GM18508 (cell line): Measurements from ENCODE around the gene ZNF212.
A peak's percentile ranks its signal among the peaks of the same experiment; 100 is the strongest.

Source experiments
- ATAC-seq: cut with Tn5 transposase; IDR thresholded peaks from one replicate; pipeline ENCODE4 v1.9.1; 2021; ENCODE audit warnings: moderate number of reproducible peaks; ENCODE audit not compliant: insufficient read depth, unreplicated experiment

ZNF212 gene

DNA sequence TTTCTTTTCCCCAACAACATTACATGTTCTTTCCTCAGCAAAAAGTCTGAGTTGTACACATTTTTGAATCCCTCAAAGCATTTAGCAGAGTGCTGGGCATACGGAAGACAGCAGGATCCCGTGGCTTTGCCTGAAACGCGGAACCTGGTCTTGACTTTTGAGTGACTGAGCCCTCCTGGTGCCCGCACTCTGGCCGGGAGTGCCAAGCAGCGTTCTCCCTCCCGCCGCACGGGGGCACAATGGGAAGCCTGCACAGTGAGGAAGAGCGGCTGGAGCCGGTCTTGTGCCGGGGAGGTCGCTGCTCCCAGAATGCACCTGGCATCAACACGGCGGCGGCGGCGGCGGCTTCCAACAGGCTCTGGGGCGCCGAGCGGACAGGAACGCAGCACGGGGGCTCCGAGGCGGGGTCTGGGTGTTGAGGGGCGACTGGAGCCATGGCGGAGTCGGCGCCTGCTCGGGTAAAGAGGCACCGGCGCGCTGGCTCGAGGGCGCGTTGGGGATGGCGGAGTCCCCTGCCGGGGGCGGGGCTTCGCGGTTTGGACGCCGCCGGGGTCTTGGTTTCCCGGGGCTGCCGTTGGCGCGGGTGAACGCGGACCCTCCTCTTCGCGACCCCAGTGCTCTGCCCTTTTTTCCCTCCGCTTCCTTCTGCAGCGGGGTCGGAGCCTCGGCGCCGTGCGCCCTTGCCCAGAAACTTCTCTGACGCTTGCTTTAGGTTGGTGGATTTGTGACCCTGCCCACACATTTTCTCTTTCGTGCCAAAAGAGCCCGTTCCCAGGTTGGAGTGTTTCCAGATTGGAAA is at the start of gene ZNF212:
Gene ZNF212 (plus strand): TSS at position 307 of the 799 bp plus-strand sequence. CDS start 128 bp downstream, at position 435.
- ATAC-seq = peak; percentile 99

DNA sequence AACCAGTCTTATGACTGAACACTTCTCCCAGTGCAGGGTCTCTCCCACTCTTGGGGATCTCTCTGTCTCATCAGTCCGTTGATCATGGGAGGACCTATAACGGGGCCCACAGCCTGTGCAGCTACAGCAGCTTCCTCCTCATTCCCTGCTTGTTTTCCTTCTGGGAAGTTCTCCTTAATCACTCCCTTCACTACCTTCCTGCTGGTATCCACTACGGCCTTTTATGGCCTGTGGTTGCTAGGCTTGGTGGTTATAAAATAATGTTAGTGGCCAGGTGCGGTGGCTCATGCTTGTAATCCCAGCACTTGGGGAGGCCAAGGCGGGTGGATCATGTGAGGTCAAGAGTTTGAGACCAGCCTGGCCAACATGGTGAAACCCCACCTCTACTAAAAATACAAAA is 47.6 kb upstream of the ZNF212 start:
- no peak for ATAC-seq

DNA sequence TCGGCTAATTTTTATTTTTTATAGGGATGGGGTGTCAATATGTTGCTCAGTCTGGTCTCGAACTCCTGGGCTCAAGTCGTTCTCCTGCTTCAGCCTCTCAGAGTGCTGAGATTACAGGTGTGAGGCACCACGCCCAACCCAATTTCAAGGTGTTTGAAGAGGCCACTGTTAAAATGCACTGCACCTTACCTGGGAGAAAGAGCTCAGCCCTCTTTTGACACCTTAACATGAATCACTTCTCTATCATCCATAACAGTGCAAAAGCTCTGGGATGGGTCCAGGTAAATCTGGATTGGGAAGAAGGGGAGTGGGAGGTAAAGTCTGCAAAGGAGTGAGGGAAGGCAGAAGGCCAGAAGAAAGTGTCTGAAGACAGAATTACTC is 44.7 kb upstream of the ZNF212 start:
- ATAC-seq = no peak

DNA sequence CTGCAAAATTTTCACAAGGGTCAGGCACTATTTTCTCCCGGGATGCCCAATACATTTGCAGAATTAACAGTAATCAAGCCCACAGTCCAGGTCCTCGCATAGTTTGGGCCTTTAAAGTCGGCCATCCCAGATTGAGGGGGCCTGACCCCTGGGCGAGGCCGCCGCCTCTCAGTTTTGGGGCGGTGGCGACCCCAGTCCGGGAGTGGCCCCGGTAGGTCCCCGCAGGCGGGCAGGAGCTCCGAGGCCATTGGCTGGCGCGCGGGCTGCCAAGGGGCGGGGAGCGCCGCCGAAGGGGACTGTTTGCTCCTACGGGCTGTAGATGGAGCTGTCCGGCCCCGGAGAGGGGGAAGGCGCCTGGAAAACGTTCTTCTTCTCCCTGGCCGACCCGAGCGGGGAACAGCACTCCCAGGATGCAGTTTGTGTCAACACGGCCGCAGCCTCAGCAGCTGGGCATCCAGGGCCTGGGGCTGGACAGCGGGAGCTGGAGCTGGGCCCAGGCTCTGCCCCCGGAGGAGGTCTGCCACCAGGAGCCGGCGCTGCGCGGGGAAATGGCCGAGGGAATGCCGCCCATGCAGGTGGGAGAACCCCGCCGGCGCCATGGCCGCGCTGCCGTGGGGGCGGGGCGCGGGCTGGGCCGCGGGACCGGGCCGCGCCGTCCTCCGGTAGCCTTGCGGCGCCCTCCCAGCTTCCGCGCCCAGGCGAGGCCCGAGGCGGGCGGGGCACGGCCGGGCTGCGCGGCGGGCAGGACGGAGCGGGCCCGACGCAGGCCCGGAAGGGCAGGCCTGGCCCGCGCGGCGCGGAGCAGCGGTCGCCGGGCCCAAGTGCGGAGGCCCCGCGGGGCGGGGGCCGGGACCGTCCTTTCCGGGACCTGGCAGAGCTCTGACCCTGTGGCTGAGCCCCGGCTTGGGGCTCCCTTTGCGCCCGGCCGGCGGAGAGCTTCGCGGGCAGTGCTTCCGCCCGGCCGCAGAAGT is 44.0 kb upstream of the ZNF212 start, which contains the start of gene ZNF282:
Gene ZNF282 (plus strand): TSS at position 367 of the 971 bp plus-strand sequence. CDS start 44 bp downstream, at position 411.
- ATAC-seq = peak; percentile 64

DNA sequence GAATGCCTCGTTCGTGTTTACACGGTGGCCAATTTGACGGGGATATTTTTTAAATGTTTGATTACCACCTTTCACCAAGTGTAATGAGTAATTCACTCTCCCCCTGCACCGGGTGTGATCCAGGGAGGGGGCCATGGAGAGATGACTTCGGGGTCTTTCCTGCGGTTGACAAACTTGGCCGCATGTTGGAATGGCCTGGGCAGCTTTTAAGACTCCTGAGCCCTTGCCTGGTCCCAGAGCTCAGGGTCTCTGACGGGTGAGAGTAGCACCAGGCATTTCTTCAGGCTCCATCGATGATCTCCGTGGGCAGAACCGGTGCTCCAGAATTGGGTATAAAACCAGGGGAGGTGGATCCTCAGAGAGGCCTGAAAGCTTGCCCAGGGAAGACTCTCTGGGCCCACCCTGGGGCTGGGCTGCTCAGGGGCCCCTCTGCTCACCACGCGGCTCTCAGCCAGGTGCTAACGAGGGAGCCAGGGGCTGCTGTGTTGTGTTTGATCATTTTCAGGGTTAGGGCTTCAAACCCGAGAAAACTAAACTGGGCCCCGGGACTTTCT is 43.2 kb upstream of the ZNF212 start:
- ATAC-seq = no peak

DNA sequence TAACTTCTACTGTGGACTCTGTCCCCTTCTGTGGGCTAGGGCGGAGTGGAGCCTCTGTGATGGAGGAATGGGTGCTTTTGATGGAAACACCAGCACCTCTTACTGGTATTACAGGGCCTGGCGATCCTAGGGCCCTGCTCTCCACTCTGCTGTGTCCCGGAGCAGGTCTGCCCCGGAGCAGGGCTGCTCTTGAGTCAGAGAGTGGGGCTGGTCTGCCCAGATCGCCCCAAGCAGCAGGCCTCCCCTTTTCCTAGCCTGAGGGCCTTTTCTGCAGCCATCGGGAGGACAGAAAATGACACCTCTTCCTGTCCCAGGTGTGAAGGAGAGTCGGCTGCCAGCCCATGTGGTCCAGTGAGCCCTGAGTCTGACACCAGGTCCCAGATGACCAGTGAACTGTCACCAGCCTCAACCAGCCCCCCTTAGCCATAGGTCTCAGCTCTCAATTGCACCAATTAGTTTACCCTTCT is 42.7 kb upstream of the ZNF212 start:
- no peak for ATAC-seq

DNA sequence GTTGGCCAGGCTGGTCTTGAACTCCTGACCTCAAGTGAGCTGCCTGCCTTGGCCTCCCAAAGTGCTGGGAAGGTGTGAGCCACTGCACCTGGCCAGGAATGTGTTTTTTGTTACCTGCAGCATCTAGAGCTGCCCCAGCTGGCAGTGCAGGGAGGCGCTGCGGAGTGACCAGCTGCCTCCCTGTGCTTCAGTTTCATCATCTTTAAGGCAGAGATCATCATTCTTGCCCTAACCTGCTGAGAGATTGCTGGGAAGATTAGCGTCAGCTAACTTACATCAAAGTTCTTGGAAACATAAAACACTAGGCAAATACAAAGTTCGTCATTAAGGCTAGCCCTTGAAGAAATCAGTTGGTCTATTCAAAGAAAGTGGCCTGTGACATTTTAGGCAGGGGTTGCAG is 41.8 kb upstream of the ZNF212 start:
- no peak for ATAC-seq

DNA sequence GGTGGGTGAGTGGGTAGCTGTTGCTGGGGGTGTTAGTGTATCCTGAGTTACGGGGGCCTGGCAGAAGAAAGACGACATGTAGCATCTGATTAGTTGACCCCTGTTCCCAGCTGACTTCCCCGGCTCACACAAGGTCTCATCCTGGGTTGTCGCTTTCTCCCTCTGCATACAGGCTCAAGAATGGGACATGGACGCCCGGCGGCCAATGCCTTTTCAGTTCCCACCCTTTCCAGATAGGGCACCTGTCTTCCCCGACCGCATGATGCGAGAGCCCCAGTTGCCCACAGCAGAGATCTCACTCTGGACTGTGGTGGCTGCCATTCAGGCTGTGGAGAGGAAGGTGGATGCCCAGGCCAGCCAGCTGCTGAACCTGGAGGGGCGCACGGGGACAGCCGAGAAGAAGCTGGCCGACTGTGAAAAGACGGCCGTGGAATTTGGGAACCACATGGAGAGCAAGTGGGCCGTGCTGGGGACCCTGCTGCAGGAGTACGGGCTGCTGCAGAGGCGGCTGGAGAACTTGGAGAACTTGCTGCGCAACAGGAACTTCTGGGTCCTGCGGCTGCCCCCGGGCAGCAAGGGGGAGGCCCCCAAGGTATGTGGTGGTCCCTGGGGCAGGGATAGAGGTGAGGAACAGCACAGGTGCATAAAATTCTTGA is 41.2 kb upstream of the ZNF212 start:
- ATAC-seq = no peak

DNA sequence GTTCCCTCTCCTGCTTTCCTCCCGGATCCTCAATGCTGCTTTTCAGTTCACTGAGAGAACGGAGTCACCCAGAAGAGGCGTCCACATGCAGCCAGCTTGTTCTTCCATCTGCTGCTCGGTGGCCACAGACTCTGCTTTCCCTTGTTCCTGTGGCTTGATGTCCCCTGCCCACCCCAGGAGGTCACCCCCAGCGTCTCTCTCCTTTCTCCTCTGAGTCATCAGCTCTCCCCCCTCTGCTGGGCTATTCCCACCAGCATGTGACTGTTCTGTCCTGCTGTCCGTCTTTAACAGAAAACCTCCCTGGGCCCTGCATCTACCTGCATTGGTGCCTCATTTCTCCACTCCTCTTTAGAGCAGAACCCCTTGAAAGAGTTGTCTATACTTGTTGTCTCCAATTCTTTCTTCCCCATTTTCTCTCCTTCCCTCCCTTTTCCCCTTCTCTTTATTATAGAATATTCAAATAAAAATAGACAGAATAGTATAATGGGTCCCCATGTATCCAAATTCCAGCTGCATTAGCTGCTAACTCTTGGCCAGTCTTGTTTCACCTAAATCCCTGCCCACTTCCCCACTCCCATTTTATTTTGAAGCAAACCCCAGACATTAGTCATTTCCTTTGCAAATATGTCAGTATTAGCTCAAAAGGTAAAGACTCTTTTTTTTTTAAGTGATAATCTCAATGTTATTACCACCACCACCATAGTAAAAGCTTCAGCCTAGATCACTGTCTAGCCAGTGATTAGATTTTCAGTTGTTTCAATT is 40.0 kb upstream of the ZNF212 start:
- ATAC-seq = no peak

DNA sequence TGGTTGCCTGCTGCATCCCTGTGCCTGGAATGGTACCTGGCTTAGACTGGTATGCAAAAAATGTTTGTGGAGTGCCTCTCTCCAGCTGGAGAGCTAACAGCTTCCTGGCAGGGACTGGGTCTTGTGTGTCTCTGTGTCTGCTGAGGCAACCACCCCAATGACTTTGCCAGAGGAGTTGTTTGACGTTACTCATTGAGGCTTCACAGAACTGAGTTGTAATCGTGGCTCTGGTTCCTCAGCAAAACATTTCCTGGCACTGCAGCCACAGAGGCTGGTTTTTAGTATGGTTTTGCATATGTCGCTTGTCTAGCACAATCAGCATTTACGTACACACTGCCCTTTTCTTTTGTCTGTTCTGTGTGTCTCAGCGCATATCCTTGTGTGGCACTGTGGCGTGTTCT is 36.6 kb upstream of the ZNF212 start:
- no peak for ATAC-seq

DNA sequence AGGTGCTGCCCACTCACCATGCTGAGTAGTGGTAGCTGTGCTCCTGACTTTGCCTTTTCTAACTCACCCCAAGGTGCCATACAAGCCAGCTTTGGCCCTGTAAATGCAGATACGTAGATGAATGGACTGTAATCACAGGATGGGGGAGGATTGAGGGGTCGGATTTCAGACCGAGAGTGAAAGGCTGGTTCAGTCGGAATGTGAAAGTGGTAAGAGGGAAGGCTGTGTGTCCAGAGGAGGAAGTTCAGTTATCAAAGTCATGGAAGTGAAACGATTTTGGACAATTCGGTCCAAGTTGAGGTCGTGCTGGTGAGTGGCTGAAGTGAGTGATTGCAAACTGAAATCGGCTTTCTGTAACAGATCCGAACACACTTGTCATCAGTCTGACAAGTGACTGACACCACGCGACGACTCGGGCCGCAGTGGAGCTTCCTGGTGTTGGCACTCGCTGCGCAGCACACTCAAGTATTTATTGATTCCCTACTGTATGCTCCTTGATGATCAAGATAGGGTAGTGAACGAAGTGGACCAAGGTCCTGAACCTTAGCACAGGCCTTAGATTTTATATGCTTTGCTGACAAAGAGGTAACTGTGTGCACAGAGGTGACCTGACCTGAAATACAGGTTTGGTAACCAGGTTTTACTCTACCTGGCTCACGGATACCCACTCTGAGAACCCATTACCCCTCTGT is 33.6 kb upstream of the ZNF212 start:
- no peak for ATAC-seq

DNA sequence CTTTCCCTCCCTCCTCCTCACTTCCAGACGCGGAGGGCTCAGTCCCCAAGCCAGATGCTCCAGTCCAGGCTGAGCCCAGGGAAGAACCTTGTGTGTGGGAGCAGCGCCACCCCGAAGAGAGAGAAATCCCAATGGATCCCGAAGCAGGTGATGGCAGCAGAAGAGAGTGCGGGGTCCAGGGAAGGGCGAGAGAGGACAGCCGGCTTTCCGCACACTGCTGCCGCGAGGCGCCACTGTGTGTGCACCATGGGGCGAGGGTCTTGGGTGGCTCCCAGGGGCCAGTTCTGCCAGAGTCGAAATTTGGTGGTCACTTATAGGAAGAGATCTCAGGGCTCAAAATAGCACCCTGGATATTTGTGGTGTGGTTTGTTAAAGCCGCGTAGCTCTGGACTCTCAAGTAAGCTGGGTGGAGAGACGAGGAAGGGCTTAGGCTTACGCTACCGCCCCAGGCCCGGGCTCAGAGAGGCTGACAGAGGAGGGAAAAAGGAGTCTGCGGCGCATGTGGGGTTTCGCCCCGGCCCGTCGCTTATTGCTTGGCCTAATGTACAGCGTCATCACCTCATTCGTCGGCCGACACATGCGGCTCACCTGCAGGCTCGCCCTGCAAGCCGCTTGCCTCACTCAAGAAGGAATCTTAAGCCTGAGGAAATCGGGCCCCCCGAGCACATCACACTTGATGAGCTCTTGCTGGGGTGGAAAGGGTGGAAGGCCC is 32.0 kb upstream of the ZNF212 start:
- no peak for ATAC-seq

DNA sequence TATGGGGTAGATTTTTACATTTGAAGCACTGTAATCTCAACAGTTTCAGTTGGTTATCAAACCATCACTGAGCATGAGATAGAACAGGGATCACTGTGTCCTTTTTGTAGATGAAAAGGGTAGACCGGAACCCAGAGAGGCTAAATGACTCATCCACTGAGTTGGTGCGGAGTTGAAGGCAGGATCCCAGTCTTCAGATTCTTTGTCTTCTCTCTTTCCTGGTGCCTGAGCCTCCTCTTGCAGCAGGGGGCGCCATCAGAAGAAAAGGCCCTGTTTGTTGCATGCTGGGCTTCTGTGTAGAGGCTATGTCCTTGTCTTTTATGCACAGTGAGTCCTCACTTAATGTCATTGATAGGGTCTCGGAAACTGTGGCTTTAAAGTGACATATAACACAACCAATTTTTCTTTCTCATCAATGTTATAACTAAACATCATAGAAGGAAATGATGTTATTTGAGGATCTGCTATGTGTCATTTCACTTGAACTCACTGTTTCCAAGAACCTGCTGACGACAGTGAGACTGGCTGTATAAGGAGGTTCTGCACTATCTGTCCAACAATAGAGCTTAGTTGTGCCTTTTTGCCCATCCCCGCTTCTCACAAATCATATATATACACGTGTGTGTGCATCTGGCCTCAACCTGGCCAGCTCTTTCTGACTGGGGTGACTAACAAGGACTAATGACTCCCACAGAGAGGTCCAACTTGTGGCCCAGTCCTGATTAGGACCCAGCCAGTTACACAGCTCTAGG is 29.8 kb upstream of the ZNF212 start:
- ATAC-seq = no peak

DNA sequence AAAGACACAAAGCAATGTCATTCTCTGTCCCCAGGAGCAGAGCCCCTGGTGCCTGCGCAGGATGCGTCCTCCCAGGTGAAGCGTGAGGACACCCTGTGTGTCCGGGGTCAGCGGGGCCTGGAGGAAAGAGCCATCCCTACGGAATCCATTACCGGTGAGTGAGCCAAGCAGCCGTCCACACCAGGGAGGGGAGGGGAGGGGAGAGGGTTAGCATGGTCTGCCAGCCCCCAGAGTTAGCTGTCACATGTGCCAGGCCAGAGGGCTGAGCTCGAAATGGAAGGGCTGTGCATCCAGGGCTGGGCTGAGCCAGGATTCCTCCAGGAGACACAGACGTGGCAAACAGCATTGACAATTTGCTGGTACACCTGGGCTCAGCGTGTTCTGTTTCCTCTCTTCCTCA is 28.9 kb upstream of the ZNF212 start:
- ATAC-seq = no peak

DNA sequence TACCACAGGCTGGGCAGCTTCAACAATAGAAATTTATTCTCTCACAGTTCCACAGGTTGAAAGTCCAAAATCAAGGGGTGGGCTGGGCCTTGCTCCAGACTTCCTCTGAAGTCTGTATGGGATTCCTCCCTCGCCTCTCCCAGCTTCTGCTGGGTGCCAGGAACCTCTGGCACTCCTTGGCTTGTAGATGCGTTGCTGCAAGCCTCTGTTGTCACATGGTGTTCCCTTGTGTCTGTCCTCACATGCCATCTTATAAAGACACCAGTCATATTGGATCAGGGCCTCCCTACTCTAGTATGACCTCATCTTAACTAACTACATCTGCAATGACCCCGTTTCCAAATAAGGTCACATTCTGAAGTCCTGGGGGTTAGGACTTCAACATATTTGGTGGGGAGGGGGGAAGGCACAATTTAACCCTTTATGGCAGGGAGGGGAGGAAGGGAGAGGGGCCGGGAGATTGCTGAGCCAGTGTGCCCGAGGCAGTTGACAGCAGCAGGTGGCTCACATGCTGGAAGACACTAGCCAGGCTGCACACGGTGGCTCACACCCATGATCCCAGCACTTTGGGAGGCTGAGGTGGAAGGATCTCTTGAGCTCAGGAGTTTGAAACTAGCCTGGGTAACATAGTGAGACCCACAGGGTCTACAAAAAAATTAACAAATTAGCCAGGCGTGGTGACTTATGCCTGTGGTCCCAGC is 25.3 kb upstream of the ZNF212 start:
- no peak for ATAC-seq

DNA sequence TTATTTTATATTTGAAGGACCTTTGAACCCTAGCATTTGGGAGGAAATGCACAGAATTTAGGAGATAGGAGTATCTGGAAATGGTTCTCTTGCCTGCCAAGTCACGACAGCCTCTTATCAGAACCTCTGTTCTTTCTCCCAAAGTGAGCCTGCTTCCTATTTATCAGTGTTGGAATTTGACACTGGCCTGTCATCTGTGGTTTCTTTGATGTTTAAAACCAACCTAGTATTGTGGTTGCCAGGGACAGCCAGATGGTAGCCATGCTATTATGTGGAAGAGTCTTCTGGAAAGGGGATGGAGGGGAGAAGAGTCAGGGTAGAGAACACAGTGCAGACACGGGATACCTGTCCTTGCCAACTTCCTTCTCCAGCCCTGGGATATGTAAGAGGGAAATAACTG is 23.0 kb upstream of the ZNF212 start:
- ATAC-seq = no peak

DNA sequence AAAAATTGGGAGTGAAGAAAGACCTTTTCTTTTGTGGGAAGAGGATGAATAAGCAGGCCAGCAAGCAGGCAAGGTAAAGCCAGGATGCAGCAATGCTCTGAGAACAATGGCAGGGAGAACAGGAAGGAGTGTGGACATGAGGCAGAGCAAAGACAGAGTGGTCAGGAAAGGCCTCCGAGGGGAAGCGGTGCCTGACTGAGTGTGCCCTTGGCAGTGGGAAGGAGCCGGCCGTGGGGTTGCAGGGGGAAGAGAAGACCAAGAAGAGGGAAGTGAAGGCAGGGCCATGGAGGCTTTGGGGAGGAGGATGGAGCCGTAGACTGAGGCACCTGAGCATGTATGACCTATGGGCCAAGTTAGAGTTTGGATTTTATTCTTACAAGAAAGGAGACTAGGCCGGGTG is 21.9 kb upstream of the ZNF212 start:
- ATAC-seq = no peak
